Breast epithelium (tissue), 3 donors: ENCODE measurements around the gene MTMR12.

Source experiments
- CTCF ChIP-seq, 3 donors: fragments of 450-650 bp; IDR thresholded peaks; one replicate each; pipeline ENCODE4 v1.5.1; 2016 to 2017; ENCODE audit warnings: antibody characterized with exemption in 3 of 3, mild to moderate bottlenecking in 3 of 3, moderate library complexity in 3 of 3
- POLR2A ChIP-seq: fragments of 450-650 bp; IDR thresholded peaks from one replicate; pipeline ENCODE4 v1.6.1; 2016; ENCODE audit warnings: antibody characterized with exemption, mild to moderate bottlenecking, moderate library complexity
- POLR2AphosphoS5 ChIP-seq, 3 donors: sonication (generic); formaldehyde crosslinking; IDR thresholded peaks; one replicate each; pipeline ENCODE4 v1.6.1; 2017; ENCODE audit warnings: antibody characterized with exemption in 3 of 3

GRCh38 chr5:32258424-32258823, 54.3 kb downstream of the MTMR12 start:
- TF ChIP-seq POLR2A (no peak), CTCF (IDR thresholded peaks at IDR 0.05) (no peak), POLR2AphosphoS5 (IDR thresholded peaks at IDR 0.05) (no peak)
